ENCODE results near the gene NFX1. TPM values are rescaled to one million over a fixed set of nuclear protein-coding genes. Genes with fewer than 3 reads are reported as not detected.

The NFX1 gene
- total and polyA plus RNA-seq, 2 donors (not counting 1 experiment from before 2014, with no cell fraction given), result 30.2 to 39.5 TPM

GRCh38 chr9:33341182-33341581, 50.9 kb downstream of the NFX1 start:
- no peak overlapping the region for H2AFZ ChIP-seq (ENCODE audit: low read length)
- peaks cover 13% of the 10 kb centered on the region for H3K36me3 ChIP-seq (ENCODE audit: control insufficient read depth, insufficient read depth, low read length)
- no peak overlapping the region for H3K27ac ChIP-seq (ENCODE audit: insufficient read depth, low read length)
- DNase-seq (ENCODE audit: low read depth in 2 of 2), result no peak
- H3K4me2 ChIP-seq (ENCODE audit: extremely low read depth, insufficient read depth, low read length), result no peak overlapping the region
- H3K4me3 ChIP-seq (replicated peaks in 1 of 4; ENCODE audit: control extremely low read depth in 1 of 4, insufficient read depth in 1 of 4, low read depth in 3 of 4, low read length in 4 of 4), result no peak overlapping the region
- H3K27me3 ChIP-seq (ENCODE audit: control insufficient read depth, insufficient read depth, low read length), result no peaks in the 10 kb centered on the region
- TF ChIP-seq EZH2 (IDR thresholded peaks at IDR 0.05; ENCODE audit: low read length, missing control alignments) (no peak), CTCF (conservative IDR thresholded peaks at IDR 0.05 in 1 of 2, IDR thresholded peaks at IDR 0.05 in 1 of 2; ENCODE audit: low read depth in 1 of 2, low read length in 2 of 2) (no peak)
- no peaks in the 10 kb centered on the region for H3K9me3 ChIP-seq (ENCODE audit: control insufficient read depth, insufficient read depth, low read depth, low read length)
- H4K20me1 ChIP-seq (ENCODE audit: control insufficient read depth, extremely low read depth, insufficient read depth, low read length), result no peaks in the 10 kb centered on the region
- no peaks in the 10 kb centered on the region for H3K79me2 ChIP-seq (ENCODE audit: control insufficient read depth, insufficient read depth, low read length)
- no peaks in the 10 kb centered on the region for H3K4me1 ChIP-seq (ENCODE audit: control insufficient read depth, extremely low read depth, insufficient read depth, low read length)
- no peak overlapping the region for H3K9ac ChIP-seq (ENCODE audit: insufficient read depth, low read length)

GRCh38 chr9:33344145-33344544, 53.8 kb downstream of the NFX1 start:
- Histone ChIP-seq H4K20me1 (ENCODE audit: control insufficient read depth, extremely low read depth, insufficient read depth, low read length) (no peaks in the 10 kb centered on the region), H3K27me3 (ENCODE audit: control insufficient read depth, insufficient read depth, low read length) (no peaks in the 10 kb centered on the region), H3K9ac (ENCODE audit: insufficient read depth, low read length) (no peak overlapping the region), H3K4me2 (ENCODE audit: extremely low read depth, insufficient read depth, low read length) (no peak overlapping the region), H3K4me1 (ENCODE audit: control insufficient read depth, extremely low read depth, insufficient read depth, low read length) (no peaks in the 10 kb centered on the region), H3K79me2 (ENCODE audit: control insufficient read depth, insufficient read depth, low read length) (no peaks in the 10 kb centered on the region), H3K36me3 (ENCODE audit: control insufficient read depth, insufficient read depth, low read length) (peaks cover 10% of the 10 kb centered on the region), H3K4me3 (replicated peaks in 1 of 4; ENCODE audit: control extremely low read depth in 1 of 4, insufficient read depth in 1 of 4, low read depth in 3 of 4, low read length in 4 of 4) (no peak overlapping the region), H3K9me3 (ENCODE audit: control insufficient read depth, insufficient read depth, low read depth, low read length) (no peaks in the 10 kb centered on the region), H3K27ac (ENCODE audit: insufficient read depth, low read length) (no peak overlapping the region), H2AFZ (ENCODE audit: low read length) (no peak overlapping the region)
- DNase-seq (ENCODE audit: low read depth in 2 of 2), result no peak
- no peak for TF ChIP-seq CTCF (conservative IDR thresholded peaks at IDR 0.05 in 1 of 2, IDR thresholded peaks at IDR 0.05 in 1 of 2; ENCODE audit: low read depth in 1 of 2, low read length in 2 of 2)
- no peak for TF ChIP-seq EZH2 (IDR thresholded peaks at IDR 0.05; ENCODE audit: low read length, missing control alignments)

- H3K4me1 ChIP-seq (ENCODE audit: control insufficient read depth, extremely low read depth, insufficient read depth, low read length), result peaks cover 2% of the 10 kb centered on the region
- DNase-seq (ENCODE audit: low read depth in 2 of 2), result no peak
- H3K9me3 ChIP-seq (ENCODE audit: control insufficient read depth, insufficient read depth, low read depth, low read length), result no peaks in the 10 kb centered on the region
- no peak overlapping the region for H2AFZ ChIP-seq (ENCODE audit: low read length)
- no peak overlapping the region for H3K4me2 ChIP-seq (ENCODE audit: extremely low read depth, insufficient read depth, low read length)
- no peaks in the 10 kb centered on the region for H3K27me3 ChIP-seq (ENCODE audit: control insufficient read depth, insufficient read depth, low read length)
- no peak overlapping the region for H3K4me3 ChIP-seq (replicated peaks in 1 of 4; ENCODE audit: control extremely low read depth in 1 of 4, insufficient read depth in 1 of 4, low read depth in 3 of 4, low read length in 4 of 4)
- H3K79me2 ChIP-seq (ENCODE audit: control insufficient read depth, insufficient read depth, low read length), result no peaks in the 10 kb centered on the region
- no peak overlapping the region for H3K9ac ChIP-seq (ENCODE audit: insufficient read depth, low read length)
- TF ChIP-seq EZH2 (IDR thresholded peaks at IDR 0.05; ENCODE audit: low read length, missing control alignments) (no peak), CTCF (conservative IDR thresholded peaks at IDR 0.05 in 1 of 2, IDR thresholded peaks at IDR 0.05 in 1 of 2; ENCODE audit: low read depth in 1 of 2, low read length in 2 of 2) (no peak)
- no peak overlapping the region for H3K27ac ChIP-seq (ENCODE audit: insufficient read depth, low read length)
- no peaks in the 10 kb centered on the region for H4K20me1 ChIP-seq (ENCODE audit: control insufficient read depth, extremely low read depth, insufficient read depth, low read length)
- H3K36me3 ChIP-seq (ENCODE audit: control insufficient read depth, insufficient read depth, low read length), result peaks cover 6% of the 10 kb centered on the region
These were observed 56.2 kb downstream of the NFX1 start for GRCh38 chr9:33346564-33346963.

Data from fibroblast of lung (primary cell).